HepG2 (cell line): ENCODE measurements around the gene C1orf159. TPM values are rescaled to one million over a fixed set of nuclear protein-coding genes. Genes with fewer than 3 reads are reported as not detected.
A peak's percentile ranks its signal among the peaks of the same experiment; 100 is the strongest.

ENCODE experiments used
- ATAC-seq: fragments of 200-7000 bp; cut with Tn5 transposase; 3 replicates; pipeline ENCODE4 v1.9.1; 2020; ENCODE audit warnings: mild to moderate bottlenecking, moderate library complexity
- BruUV-seq: library from RNA; stranded (reverse); fragments of 400-500 nt; replicated peaks from 2 replicates; lab custom pipeline; 2021; lab: Mats Ljungman, UMichigan
- CTCF ChIA-PET: fragments of 300-600 bp; formaldehyde crosslinking; extraction: SDS; loops from one replicate; lab custom pipeline; 2021; ENCODE audit warnings: low total read pairs, inconsistent platforms, low intra/inter-chr PET ratio; lab: Yijun Ruan, JAX
- POLR2A ChIA-PET: fragments of 350-600 bp; sonication (Branson Sonifier 250); formaldehyde crosslinking; loops from one replicate; lab custom pipeline; 2020; ENCODE audit warnings: antibody characterized with exemption, inconsistent platforms; lab: Yijun Ruan, JAX
- DNase-seq: peaks from one replicate; pipeline ENCODE4 v3.0.0-alpha.2; 2015; ENCODE audit warnings: low spot score
- FAIRE-seq: peaks from 3 replicates; lab custom pipeline; 2011; peaks lifted over from hg19 to GRCh38; lab: Jason Lieb, UNC
- H2AFZ ChIP-seq: one replicate; pipeline ENCODE4 v1.6.1; 2011; ENCODE audit warnings: low read length, inconsistent platforms
- H3K27ac ChIP-seq: fragments of 300-600 bp; 3 replicates; pipeline ENCODE4 v1.8.0; 2011; ENCODE audit warnings: mixed run types, mild to moderate bottlenecking, mixed read lengths, low read length, inconsistent platforms; ENCODE audit not compliant: insufficient read depth; ENCODE audit errors: extremely low read length
- H3K27me3 ChIP-seq, 2 experiments: fragments of 200-600 bp in 1 of 2; 2 replicates in 1 of 2; 3 replicates in 1 of 2; pipeline versions ENCODE4 v1.6.0 to v1.8.0; 2011; ENCODE audit warnings: low read length in 2 of 2, mild to moderate bottlenecking in 2 of 2, moderate library complexity in 2 of 2, inconsistent platforms in 1 of 2; ENCODE audit not compliant: insufficient read depth in 2 of 2, control insufficient read depth in 1 of 2
- H3K36me3 ChIP-seq, 2 experiments: fragments of 200-600 bp in 1 of 2; replicated peaks in 1 of 2; 2 replicates in 1 of 2; 3 replicates in 1 of 2; pipeline versions ENCODE4 v1.5.1 to v1.8.0; 2011; ENCODE audit warnings: low read length in 2 of 2, inconsistent platforms in 1 of 2; ENCODE audit not compliant: insufficient read depth in 2 of 2, control insufficient read depth in 1 of 2
- H3K4me1 ChIP-seq: 2 replicates; pipeline ENCODE4 v1.5.1; 2012; ENCODE audit warnings: low read length, inconsistent platforms; ENCODE audit not compliant: insufficient read depth
- H3K4me2 ChIP-seq: 2 replicates; pipeline ENCODE4 v1.6.0; 2011; ENCODE audit warnings: low read depth, low read length, inconsistent platforms
- H3K4me3 ChIP-seq, 3 experiments: fragments of 200-600 bp in 1 of 3; sonication (generic), shearing (Covaris generic) in 1 of 3; replicated peaks in 1 of 3; 2 replicates each; pipeline ENCODE4 v1.5.1; 2011 to 2016; ENCODE audit warnings: low read length in 3 of 3, inconsistent platforms in 2 of 3, low read depth in 2 of 3, mild to moderate bottlenecking in 2 of 3, control low read depth in 1 of 3, mixed read lengths in 1 of 3; ENCODE audit not compliant: insufficient read depth in 1 of 3
- H3K79me2 ChIP-seq: one replicate; pipeline ENCODE4 v1.6.1; 2011; ENCODE audit warnings: low read length, inconsistent platforms; ENCODE audit not compliant: insufficient read depth
- H3K9ac ChIP-seq: 2 replicates; pipeline ENCODE4 v1.6.0; 2011; ENCODE audit warnings: mild to moderate bottlenecking, low read depth, low read length, inconsistent platforms; ENCODE audit not compliant: insufficient read depth
- H3K9me3 ChIP-seq: 2 replicates; pipeline ENCODE4 v1.5.1; 2012; ENCODE audit warnings: mild to moderate bottlenecking, low read length
- H4K20me1 ChIP-seq: 2 replicates; pipeline ENCODE4 v1.6.0; 2011; ENCODE audit warnings: inconsistent platforms, mild to moderate bottlenecking, low read length, moderate library complexity; ENCODE audit not compliant: insufficient read depth
- AGO1 ChIP-seq: fragments of 200-400 bp; formaldehyde crosslinking; IDR thresholded peaks from 2 replicates; pipeline ENCODE4 v1.6.1; 2017; ENCODE audit warnings: mild to moderate bottlenecking, low read depth, low read length, moderate library complexity; ENCODE audit not compliant: poor library complexity, severe bottlenecking
- EEA1 ChIP-seq: sonication (generic); formaldehyde crosslinking; IDR thresholded peaks from 2 replicates; pipeline ENCODE4 v1.5.1; 2020; ENCODE audit warnings: mild to moderate bottlenecking, missing genetic modification reagents, borderline replicate concordance
- GTF2F1 ChIP-seq: fragments of 150-350 bp; IDR thresholded peaks from 2 replicates; pipeline ENCODE4 v1.6.1; 2014; ENCODE audit warnings: low read length
- HNF4A ChIP-seq: sonication (generic); formaldehyde crosslinking; IDR thresholded peaks from 2 replicates; pipeline ENCODE4 v1.4.0; 2020; ENCODE audit warnings: missing genetic modification reagents
- HOXD1 ChIP-seq: sonication (generic); formaldehyde crosslinking; IDR thresholded peaks from 2 replicates; pipeline ENCODE4 v1.5.0; 2020; ENCODE audit warnings: missing genetic modification reagents
- KMT2B ChIP-seq: IDR thresholded peaks from 2 replicates; pipeline ENCODE4 v1.6.1; 2016; ENCODE audit warnings: missing genetic modification reagents, missing compliant biosample characterization
- MLLT10 ChIP-seq: sonication (generic); formaldehyde crosslinking; IDR thresholded peaks from 2 replicates; pipeline ENCODE4 v1.4.0; 2020; ENCODE audit warnings: missing genetic modification reagents
- SAP130 ChIP-seq: IDR thresholded peaks from 2 replicates; pipeline ENCODE4 v1.6.1; 2016; ENCODE audit warnings: low read depth
- SETDB1 ChIP-seq: sonication (generic); formaldehyde crosslinking; IDR thresholded peaks from 2 replicates; pipeline ENCODE4 v1.5.1; 2020; ENCODE audit warnings: missing genetic modification reagents, mild to moderate bottlenecking, borderline replicate concordance
- ZFP36L1 ChIP-seq: sonication (generic); formaldehyde crosslinking; IDR thresholded peaks from 2 replicates; pipeline ENCODE4 v1.8.0; 2022; ENCODE audit warnings: mild to moderate bottlenecking, missing genetic modification reagents, moderate library complexity
- ZNF460 ChIP-seq: sonication (generic); formaldehyde crosslinking; IDR thresholded peaks from 2 replicates; pipeline ENCODE4 v1.5.1; 2020; ENCODE audit warnings: missing genetic modification reagents, mild to moderate bottlenecking, borderline replicate concordance
- ZNF652 ChIP-seq: IDR thresholded peaks from 2 replicates; pipeline ENCODE4 v1.6.1; 2016; ENCODE audit warnings: low read depth, borderline replicate concordance
- ZSCAN25 ChIP-seq: sonication (generic); formaldehyde crosslinking; IDR thresholded peaks from 2 replicates; pipeline ENCODE4 v1.8.0; 2022; ENCODE audit warnings: mild to moderate bottlenecking, missing genetic modification reagents
- WGBS: methylation state at CpG from one replicate; pipeline ENCODE4 v1.1.6; 2017; ENCODE audit warnings: low lambda C conversion rate; 5-methylcytosine and 5-hydroxymethylcytosine counted together
- in situ Hi-C: cut with HindIII; loops from 2 replicates; pipeline ENCODE4 v1.10.0; 2017; ENCODE audit warnings: low pct_unique_long_range_greater_than_20kb; ENCODE audit not compliant: extremely low pct_ligation_motif_present
- intact Hi-C: fragments of 100-400 bp; cut with micrococcal nuclease; formaldehyde crosslinking; loops from one replicate; pipeline ENCODE4 v1.10.0; 2022; ENCODE audit not compliant: unreplicated experiment
- polyA plus RNA-seq, 8 experiments: library from polyadenylated mRNA; depleted of rRNA in 3 of 8; stranded (reverse) in 7 of 8; unstranded in 1 of 8; fragments of >200 nt; fragmentation: Illumina TruSeq in 4 of 8; extraction: Trizol in 4 of 8; gene quantifications; 2 replicates each; pipeline versions ENCODE4 v1.2.1 to v1.2.3, GENCODE V29; 2011 to 2016; ENCODE audit warnings: low read depth in 4 of 8, missing spikeins in 1 of 8, mixed read lengths in 1 of 8; ENCODE audit not compliant: insufficient read depth in 1 of 8
- total RNA-seq, 5 experiments: library from RNA; depleted of rRNA; stranded (reverse); fragments of >200 nt; fragmentation: Illumina TruSeq; extraction: Trizol; gene quantifications; 2 replicates each; pipeline ENCODE4 v1.2.3, GENCODE V29; 2016; ENCODE audit warnings: low read depth in 1 of 5
- TF ChIP-seq, protein P1 (sequence below): sonication (generic); formaldehyde crosslinking; IDR thresholded peaks from 2 replicates; pipeline ENCODE4 v1.5.1; 2020; ENCODE audit warnings: missing genetic modification reagents, mild to moderate bottlenecking, borderline replicate concordance
- TF ChIP-seq, protein P2 (sequence below): sonication (generic); formaldehyde crosslinking; conservative IDR thresholded peaks from 2 replicates; pipeline ENCODE4 v1.8.0; 2022; ENCODE audit warnings: low read depth, missing genetic modification reagents
- TF ChIP-seq, protein P3 (sequence below): sonication (generic); formaldehyde crosslinking; conservative IDR thresholded peaks from 2 replicates; pipeline ENCODE4 v1.4.0; 2020; ENCODE audit warnings: missing genetic modification reagents

C1orf159 gene
- total and polyA plus RNA-seq, 2 of the 13 experiments (the other 11 are each of a cell fraction or from before 2014, with no cell fraction given) = 3.8 to 6.7 TPM

DNA sequence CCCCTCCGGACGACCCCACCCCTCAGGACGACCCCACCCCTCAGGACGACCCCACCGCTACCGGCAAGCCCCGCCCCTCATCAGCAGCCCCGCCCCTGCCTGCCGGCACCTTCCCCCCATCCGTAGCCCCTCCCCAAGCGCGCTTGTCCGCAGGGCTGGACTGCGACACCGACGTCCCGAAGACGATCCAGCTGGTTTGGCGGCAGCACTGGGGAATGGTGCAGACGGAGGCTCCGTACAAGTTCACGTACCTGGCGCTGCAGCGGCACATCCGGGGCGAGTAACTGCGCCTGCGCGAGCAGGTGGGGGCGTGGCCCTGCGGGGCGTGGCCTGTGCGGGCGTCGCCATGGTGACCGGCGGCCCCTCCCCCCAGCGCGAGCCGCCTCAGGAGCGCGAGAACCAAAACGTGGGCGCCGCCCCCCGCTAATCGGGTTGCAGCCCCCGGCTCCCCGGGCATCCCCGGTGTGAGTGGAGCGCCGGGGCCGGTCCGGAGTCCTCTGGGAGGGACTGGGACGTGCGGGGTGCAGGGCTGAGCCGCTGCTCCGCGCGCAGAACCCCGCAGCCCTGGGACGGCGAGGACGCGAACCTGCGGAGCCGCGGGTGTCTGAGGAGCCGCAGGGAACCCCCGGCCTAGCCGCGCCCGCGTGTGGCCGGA, 46.7 kb downstream of the C1orf159 start (continued):
- TF ChIP-seq, protein P1, sequence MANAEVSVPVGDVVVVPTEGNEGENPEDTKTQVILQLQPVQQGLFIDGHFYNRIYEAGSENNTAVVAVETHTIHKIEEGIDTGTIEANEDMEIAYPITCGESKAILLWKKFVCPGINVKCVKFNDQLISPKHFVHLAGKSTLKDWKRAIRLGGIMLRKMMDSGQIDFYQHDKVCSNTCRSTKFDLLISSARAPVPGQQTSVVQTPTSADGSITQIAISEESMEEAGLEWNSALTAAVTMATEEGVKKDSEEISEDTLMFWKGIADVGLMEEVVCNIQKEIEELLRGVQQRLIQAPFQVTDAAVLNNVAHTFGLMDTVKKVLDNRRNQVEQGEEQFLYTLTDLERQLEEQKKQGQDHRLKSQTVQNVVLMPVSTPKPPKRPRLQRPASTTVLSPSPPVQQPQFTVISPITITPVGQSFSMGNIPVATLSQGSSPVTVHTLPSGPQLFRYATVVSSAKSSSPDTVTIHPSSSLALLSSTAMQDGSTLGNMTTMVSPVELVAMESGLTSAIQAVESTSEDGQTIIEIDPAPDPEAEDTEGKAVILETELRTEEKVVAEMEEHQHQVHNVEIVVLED (CRISPR knock-in tag) = peak; percentile 58; the same call in 1 of the 2 replicates
- peak; percentile 25; the same call in 1 of the 2 replicates for TF ChIP-seq ZSCAN25
- TF ChIP-seq HNF4A = no peak
- TF ChIP-seq, protein P2, sequence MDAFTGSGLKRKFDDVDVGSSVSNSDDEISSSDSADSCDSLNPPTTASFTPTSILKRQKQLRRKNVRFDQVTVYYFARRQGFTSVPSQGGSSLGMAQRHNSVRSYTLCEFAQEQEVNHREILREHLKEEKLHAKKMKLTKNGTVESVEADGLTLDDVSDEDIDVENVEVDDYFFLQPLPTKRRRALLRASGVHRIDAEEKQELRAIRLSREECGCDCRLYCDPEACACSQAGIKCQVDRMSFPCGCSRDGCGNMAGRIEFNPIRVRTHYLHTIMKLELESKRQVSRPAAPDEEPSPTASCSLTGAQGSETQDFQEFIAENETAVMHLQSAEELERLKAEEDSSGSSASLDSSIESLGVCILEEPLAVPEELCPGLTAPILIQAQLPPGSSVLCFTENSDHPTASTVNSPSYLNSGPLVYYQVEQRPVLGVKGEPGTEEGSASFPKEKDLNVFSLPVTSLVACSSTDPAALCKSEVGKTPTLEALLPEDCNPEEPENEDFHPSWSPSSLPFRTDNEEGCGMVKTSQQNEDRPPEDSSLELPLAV (CRISPR knock-in tag) = no peak
- TF ChIP-seq, protein P3, sequence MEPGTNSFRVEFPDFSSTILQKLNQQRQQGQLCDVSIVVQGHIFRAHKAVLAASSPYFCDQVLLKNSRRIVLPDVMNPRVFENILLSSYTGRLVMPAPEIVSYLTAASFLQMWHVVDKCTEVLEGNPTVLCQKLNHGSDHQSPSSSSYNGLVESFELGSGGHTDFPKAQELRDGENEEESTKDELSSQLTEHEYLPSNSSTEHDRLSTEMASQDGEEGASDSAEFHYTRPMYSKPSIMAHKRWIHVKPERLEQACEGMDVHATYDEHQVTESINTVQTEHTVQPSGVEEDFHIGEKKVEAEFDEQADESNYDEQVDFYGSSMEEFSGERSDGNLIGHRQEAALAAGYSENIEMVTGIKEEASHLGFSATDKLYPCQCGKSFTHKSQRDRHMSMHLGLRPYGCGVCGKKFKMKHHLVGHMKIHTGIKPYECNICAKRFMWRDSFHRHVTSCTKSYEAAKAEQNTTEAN (CRISPR knock-in tag) = no peak
- TF ChIP-seq, all 625 proteins: peak for 55

DNA sequence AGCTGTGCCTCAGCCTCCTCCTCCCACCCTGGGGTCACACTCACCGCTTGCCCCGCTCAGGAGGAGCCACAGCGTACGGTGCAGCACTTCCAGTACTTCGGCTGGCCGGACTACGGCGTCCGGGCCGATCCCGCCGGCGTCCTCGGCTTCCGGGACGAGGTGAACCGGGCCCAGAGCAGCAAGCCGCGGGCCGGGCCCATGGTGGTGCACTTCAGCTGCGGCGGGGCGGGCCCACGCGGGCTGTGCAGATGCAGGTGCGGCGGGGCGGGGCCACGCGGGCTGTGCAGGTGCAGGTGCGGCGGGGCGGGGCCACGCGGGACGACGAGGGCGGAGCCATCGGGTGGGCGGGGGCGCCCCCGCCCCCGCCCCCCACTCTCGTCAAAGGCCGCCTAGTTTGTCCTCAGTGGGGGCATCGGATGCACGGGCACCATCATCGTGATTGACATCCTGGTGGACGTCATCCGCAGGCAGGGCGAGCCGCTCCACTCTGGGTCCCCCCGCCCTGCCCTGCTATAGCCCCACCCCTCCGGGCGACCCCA, 47.3 kb downstream of the C1orf159 start:
- DNase-seq (no peak), ATAC-seq (peak; percentile 0; the same call in 1 of the 3 replicates), FAIRE-seq (no peak)
- H3K9me3 ChIP-seq = no peaks in the 10 kb centered on the region
- no peaks in the 10 kb centered on the region for H4K20me1 ChIP-seq
- in situ Hi-C loops (no loop called here), intact Hi-C loops (no loop called here)
- peak; percentile 43 for TF ChIP-seq AGO1
- TF ChIP-seq ZNF460 (CRISPR knock-in tag) = no peak
- 0 out of 2 replicates have a peak, but pooled peaks have one; percentile 23 for TF ChIP-seq SAP130 (CRISPR knock-in tag)
- no peak for TF ChIP-seq EEA1
- no peak for TF ChIP-seq SETDB1 (CRISPR knock-in tag)
- no peak for TF ChIP-seq MLLT10 (CRISPR knock-in tag)
- TF ChIP-seq HOXD1 (CRISPR knock-in tag) = no peak
- no peak for TF ChIP-seq ZFP36L1
- no peak for TF ChIP-seq GTF2F1
- TF ChIP-seq ZNF652 (CRISPR knock-in tag) = no peak
- no peak for TF ChIP-seq KMT2B
- H3K9ac ChIP-seq = no peak overlapping the region
- peaks cover 54% of the 10 kb centered on the region for H3K4me1 ChIP-seq
- ChIA-PET CTCF (no interaction called here), POLR2A (interaction anchor here (1.2 kb wide), 1 partner anchor 55 kb away, joined by 3 read pairs; the partner anchor contains the start of gene ISG15)
- BruUV-seq = no TSS peak
- no peaks in the 10 kb centered on the region for H3K36me3 ChIP-seq
- H3K79me2 ChIP-seq = no peaks in the 10 kb centered on the region
- H3K27ac ChIP-seq = no peak overlapping the region
- H3K4me2 ChIP-seq = peak overlapping the region; percentile 41
- peak overlapping the region; percentile 16 to 89 (median 54); a peak in 4 of 6 replicates for H3K4me3 ChIP-seq
- WGBS = 26% methylated on average over 9 of the region's 55 CpGs
- H2AFZ ChIP-seq = no peak overlapping the region
- peaks cover 20 to 42% of the 10 kb centered on the region in 2 experiments; a peak in 4 of 5 replicates for H3K27me3 ChIP-seq
